Right renal cortex interstitium (tissue), 3 donors: ENCODE measurements around the gene TNRC18. TPM values are rescaled to one million over a fixed set of nuclear protein-coding genes. Genes with fewer than 3 reads are reported as not detected.
"Not testable (repeated sequence)": the region's sequence is repeated elsewhere in the genome, so short reads cannot be mapped to it uniquely, and the experiment has no call there.

Source experiments
- DNase-seq, 3 donors: peaks; one replicate each; pipeline ENCODE4 v3.0.0-alpha.2; 2013; ENCODE audit warnings: low read depth in 3 of 3, low spot score in 2 of 3
- polyA plus RNA-seq, 3 donors: library from polyadenylated mRNA; unstranded; fragments of 120-200 nt; gene quantifications; one replicate each; pipeline ENCODE4 v1.2.1, GENCODE V29; 2013; ENCODE audit not compliant: insufficient read length in 3 of 3

The TNRC18 gene
- polyA plus RNA-seq, 3 donors = 89.2 to 111 (median 99.0) TPM

- DNase-seq = no peak
Measured at GRCh38 chr7:5296611-5297226, 126.9 kb downstream of the TNRC18 start.

DNA sequence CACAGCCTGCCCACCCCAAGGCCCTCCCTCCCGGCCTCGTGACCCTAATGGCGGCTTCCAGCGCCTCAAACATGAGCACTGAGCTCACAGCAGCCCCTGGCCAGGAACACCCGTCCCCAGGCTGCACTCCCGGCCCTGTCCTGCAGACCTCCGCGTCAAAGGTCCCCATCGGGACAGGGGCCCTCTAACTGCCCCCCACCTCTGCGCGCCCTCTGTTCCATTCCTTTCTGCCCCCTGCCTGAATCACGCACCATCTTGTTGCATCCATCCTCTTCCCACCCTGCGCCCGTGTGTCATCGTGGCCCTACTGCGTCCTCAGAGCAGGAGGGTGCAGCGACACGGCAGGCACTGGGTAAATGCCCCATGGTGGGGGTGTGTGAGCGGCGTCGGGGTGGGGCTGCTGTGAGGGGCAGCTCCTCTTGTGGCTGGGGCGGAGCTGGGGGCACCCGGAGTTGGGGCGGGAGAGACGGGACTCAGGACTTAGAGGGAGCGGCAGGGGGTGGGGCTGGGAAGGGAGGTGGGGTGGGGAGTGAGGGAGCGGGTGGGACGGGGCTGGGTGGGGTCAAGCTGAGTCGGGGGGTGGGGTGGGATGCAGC, 127.5 kb downstream of the TNRC18 start:
- no peak for DNase-seq

- no peak for DNase-seq
Measured at GRCh38 chr7:5295039-5296014, 128.3 kb downstream of the TNRC18 start.

- no peak for DNase-seq
Measured at GRCh38 chr7:5294169-5294987, 129.3 kb downstream of the TNRC18 start.

- DNase-seq = not testable (repeated sequence)
Measured at GRCh38 chr7:5291711-5292335, 131.8 kb downstream of the TNRC18 start.

DNA sequence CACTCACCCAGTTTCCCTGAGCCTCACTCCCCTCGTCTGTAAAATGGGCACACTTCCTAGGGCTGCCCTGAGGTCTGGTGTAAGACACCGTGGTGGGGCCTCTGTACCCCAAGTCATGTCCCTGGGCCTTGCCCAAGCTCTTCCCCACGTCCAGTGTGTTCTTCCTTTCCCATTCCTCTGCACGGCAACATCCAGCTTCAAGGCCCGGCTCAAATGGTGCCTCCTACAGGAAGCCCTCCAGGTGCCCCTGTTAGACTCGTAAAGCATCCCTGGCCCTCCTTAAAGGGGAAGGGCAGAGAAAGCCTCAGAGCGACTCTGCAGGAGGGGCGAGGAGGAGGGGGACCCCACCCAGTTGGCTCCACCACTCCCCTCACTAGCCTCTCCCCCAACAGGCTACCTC, 132.3 kb downstream of the TNRC18 start:
- no peak for DNase-seq

- DNase-seq = no peak
Measured at GRCh38 chr7:5289355-5289754, 134.3 kb downstream of the TNRC18 start.

GRCh38 chr7:5288560-5288959, 135.1 kb downstream of the TNRC18 start:
- DNase-seq = not testable (repeated sequence)

DNA sequence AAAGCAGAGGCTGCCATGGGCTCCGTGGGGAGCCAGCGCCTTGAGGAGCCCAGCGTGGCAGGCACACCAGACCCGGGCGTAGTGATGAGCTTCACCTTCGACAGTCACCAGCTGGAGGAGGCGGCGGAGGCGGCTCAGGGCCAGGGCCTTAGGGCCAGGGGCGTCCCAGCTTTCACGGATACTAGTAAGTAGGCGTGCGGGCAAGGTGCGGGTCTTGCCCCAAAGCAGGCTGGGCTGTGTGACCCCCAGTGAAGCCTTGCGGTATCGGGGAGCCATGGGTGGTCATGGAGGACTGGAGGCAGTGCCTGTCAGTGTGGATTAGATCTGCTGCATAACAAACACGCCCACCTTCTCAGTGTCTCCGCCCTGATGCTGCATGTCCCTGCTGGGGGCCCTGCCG, 135.8 kb downstream of the TNRC18 start:
- no peak for DNase-seq

- not testable (repeated sequence) for DNase-seq
Measured at GRCh38 chr7:5287373-5287772, 136.3 kb downstream of the TNRC18 start.

GRCh38 chr7:5286933-5287332, 136.7 kb downstream of the TNRC18 start:
- no peak for DNase-seq

GRCh38 chr7:5284304-5285281, 139.0 kb downstream of the TNRC18 start:
- peak in 2 of 3 donors; percentile 8 to 57 for DNase-seq

DNA sequence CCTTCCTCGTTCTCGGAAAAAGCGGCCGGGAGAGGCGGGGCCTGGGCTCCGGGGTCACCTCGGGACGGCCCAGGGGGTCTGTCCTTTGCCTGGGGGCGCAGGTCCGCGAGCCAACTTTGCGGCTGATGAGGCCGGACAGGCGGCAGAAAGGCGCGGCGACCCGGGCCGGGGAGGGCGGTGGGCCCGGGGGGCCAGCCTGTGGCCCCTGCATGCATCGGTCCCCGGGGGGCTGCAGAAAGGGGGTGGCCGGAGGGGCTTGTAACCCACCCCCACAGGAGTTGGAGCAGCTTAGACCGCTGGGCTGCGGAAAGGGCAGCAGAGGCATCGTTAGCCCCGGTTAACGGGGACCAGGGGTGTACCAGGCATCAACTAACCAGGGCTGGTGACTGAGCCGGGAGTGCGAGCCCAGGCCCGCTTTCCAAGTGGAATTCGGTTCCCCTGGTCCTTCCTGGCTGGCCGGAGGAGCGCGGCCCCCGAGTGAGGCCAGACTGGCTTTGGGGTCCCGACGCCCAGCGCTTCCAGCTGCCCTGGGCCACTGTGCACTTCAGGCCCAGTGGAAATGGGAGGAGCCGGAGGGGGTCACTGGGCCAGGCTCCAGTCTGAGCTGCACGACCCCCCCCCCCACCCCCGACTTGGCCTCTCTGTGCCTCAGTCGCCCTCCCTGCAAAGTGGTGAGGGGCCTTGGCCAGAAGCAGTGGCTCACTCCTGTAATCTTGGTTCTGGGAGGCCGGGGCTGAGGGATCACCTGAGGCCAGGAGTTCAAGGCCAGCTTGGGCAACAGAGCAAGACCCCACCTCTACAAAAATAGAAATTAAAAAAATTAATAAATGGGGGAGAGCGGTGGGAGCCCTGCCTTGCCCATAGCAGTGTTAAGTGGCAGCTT, 140.0 kb downstream of the TNRC18 start:
- DNase-seq = no peak

GRCh38 chr7:5282543-5283316, 140.9 kb downstream of the TNRC18 start, which contains the start of gene SLC29A4:
TSS of gene SLC29A4 (plus strand) at chr7:5282943. CDS start at chr7:5287817, 4,874 bp downstream.
- no peak for DNase-seq

DNA sequence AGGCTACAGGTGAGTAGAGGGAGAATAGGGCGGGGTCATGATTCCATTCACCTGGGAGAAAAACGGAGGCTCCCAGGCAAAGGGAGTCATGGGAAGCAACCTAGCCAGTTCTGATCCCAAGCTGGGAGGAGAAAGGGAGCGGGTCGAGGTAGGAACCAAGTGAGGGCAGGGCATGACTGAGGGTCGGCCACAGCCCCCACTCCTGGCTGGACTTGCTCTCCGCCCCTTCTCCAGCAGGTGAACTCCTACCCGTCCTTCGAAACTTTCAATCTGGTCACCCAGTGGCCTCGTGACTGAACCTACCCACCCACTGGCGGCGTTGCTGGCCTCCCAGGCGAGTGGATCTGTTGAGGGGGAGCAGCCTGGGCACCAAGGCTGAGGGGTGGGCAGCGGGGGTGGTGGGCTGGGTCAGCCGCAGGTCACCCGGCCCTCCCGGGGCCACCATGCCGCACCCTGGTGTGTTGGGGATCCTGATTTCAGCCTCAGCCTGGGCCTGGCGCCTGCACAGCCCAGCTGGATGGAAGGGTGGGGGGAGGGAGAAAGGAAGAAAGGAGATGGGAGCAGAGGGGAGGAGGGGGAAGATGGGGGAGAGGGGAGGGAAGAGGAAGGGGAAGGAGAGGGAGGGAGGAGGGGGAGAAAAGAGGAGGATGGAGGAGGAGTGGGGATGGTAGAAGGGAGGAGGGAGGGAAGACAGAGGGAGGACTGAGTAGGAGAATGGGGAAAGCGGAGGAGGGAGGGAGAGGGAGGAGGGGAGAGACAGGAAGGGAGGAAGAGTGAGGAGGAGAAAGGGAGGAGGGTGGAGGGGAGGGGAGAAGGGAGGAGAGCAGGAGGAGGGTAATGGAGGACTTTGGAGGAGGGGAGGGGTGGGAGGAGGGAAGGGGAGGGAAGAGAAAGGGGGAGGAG, 141.8 kb downstream of the TNRC18 start:
- DNase-seq = not testable (repeated sequence)

DNA sequence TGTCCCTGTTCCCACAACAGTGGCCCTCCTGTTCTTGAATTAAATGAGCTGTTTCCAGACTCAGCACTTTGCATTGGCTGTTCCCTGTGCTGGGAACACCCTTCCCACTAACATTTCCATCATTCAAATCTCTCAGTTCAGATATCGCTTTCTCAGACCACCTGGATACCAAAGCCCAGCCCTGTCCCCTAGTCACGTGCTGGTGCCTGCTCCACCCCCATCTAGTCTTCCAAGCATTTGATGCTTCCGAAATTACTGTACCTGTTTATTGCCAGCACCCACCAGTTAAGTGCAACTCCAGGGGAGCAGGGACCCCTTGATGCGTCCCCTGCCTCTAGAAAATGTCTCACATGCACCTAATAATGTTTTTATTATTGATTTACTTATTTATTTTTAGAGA, 143.9 kb downstream of the TNRC18 start:
- no peak for DNase-seq
